Nephron progenitor cell (in vitro differentiated cells): Measurements from ENCODE around the gene FCRL6.

Source experiments
- DNase-seq: peaks from one replicate; pipeline ENCODE4 v3.0.0; 2021
- H3K27ac Mint-ChIP-seq: 2 replicates; pipeline ENCODE4 v1.8.0; 2021; ENCODE audit warnings: mild to moderate bottlenecking, moderate library complexity, mixed read lengths
- H3K27me3 Mint-ChIP-seq: 2 replicates; pipeline ENCODE4 v1.8.0; 2021; ENCODE audit warnings: mild to moderate bottlenecking, low read depth, mixed read lengths; ENCODE audit not compliant: poor library complexity
- H3K36me3 Mint-ChIP-seq: 2 replicates; pipeline ENCODE4 v1.8.0; 2021; ENCODE audit warnings: low read depth, mixed read lengths
- H3K4me1 Mint-ChIP-seq: 2 replicates; pipeline ENCODE4 v1.8.0; 2021; ENCODE audit warnings: mixed read lengths
- H3K4me3 Mint-ChIP-seq: 2 replicates; pipeline ENCODE4 v1.8.0; 2021; ENCODE audit warnings: mild to moderate bottlenecking, moderate library complexity, mixed read lengths
- H3K9me3 Mint-ChIP-seq: 2 replicates; pipeline ENCODE4 v1.8.0; 2021; ENCODE audit warnings: mild to moderate bottlenecking, moderate library complexity, mixed read lengths
- TF ChIP-seq, protein P1 (sequence below): fragments of 200-600 bp; sonication (generic); IDR thresholded peaks from 2 replicates; pipeline ENCODE4 v1.5.0; 2021; ENCODE audit warnings: antibody characterized with exemption

Gene FCRL6

DNA sequence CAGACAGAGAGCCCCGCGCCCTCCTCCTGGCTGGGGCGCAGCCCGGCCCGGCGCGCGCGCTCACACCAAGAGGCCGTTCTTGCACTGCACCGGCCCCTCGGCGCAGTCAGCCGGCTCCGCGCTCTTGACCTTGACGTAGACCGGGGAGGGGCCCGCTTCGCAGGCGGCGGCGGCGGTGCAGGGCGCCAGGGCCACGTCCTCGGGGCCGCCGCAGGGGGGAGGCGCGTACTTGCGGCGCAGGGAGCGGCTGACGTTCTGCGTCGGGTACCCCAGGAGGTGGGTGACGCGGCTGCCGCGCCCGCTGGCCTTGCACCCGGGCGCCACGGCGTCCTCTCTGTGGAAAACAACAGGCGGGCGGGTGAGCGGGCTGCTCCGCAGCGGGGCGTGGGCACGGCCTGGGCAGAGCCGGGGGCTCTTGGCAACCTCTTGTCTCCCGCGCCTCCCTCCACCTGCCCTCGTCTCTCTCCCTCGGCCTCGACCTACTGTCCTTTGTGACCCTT is 52.6 kb downstream of the FCRL6 start:
- TF ChIP-seq, protein P1, sequence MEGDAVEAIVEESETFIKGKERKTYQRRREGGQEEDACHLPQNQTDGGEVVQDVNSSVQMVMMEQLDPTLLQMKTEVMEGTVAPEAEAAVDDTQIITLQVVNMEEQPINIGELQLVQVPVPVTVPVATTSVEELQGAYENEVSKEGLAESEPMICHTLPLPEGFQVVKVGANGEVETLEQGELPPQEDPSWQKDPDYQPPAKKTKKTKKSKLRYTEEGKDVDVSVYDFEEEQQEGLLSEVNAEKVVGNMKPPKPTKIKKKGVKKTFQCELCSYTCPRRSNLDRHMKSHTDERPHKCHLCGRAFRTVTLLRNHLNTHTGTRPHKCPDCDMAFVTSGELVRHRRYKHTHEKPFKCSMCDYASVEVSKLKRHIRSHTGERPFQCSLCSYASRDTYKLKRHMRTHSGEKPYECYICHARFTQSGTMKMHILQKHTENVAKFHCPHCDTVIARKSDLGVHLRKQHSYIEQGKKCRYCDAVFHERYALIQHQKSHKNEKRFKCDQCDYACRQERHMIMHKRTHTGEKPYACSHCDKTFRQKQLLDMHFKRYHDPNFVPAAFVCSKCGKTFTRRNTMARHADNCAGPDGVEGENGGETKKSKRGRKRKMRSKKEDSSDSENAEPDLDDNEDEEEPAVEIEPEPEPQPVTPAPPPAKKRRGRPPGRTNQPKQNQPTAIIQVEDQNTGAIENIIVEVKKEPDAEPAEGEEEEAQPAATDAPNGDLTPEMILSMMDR = no peak
- Mint-ChIP-seq H3K27me3 (peaks cover 92% of the 10 kb centered on the region), H3K27ac (no peak overlapping the region), H3K4me3 (peak overlapping the region; percentile 71), H3K9me3 (no peaks in the 10 kb centered on the region), H3K4me1 (peaks cover 13% of the 10 kb centered on the region), H3K36me3 (no peaks in the 10 kb centered on the region)
- DNase-seq = peak; percentile 83

DNA sequence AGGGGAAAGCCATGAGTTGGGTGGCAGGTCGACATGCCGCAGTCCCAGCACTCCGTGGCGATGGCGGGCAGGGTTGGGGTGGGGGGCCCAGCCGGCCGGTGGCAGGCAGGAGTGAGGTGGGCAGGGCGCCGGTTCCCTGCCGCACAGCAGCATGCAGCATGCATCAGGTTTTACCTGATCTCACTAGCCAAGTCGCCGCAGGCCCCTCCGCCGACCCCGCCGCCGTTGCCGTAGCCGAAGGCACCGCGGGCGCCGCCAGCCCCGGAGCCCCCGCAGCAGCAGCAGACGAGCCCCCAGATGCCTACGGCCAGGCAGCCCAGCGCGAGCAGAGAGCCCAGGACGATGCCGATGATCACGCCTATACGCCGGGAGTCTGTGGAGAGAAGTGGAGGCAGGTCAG is 53.5 kb downstream of the FCRL6 start:
- peaks cover 13% of the 10 kb centered on the region for H3K4me1 Mint-ChIP-seq
- H3K27ac Mint-ChIP-seq = no peak overlapping the region
- no peak for DNase-seq
- no peaks in the 10 kb centered on the region for H3K9me3 Mint-ChIP-seq
- H3K27me3 Mint-ChIP-seq = peaks cover 87% of the 10 kb centered on the region
- peak overlapping the region; percentile 12 for H3K4me3 Mint-ChIP-seq
- H3K36me3 Mint-ChIP-seq = no peaks in the 10 kb centered on the region
- TF ChIP-seq, protein P1 = no peak

GRCh38 chr1:159856576-159856975 is 54.4 kb downstream of the FCRL6 start:
- TF ChIP-seq, protein P1 = no peak
- Mint-ChIP-seq H3K36me3 (no peaks in the 10 kb centered on the region), H3K27ac (no peak overlapping the region), H3K9me3 (no peaks in the 10 kb centered on the region), H3K4me3 (peak overlapping the region; percentile 33), H3K27me3 (peaks cover 87% of the 10 kb centered on the region), H3K4me1 (peaks cover 13% of the 10 kb centered on the region)
- no peak for DNase-seq

- no peaks in the 10 kb centered on the region for H3K36me3 Mint-ChIP-seq
- no peak overlapping the region for H3K4me3 Mint-ChIP-seq
- no peaks in the 10 kb centered on the region for H3K9me3 Mint-ChIP-seq
- no peak overlapping the region for H3K27ac Mint-ChIP-seq
- peaks cover 13% of the 10 kb centered on the region for H3K4me1 Mint-ChIP-seq
- DNase-seq = no peak
- TF ChIP-seq, protein P1 = no peak
- peaks cover 80% of the 10 kb centered on the region for H3K27me3 Mint-ChIP-seq
These were observed 55.7 kb downstream of the FCRL6 start for GRCh38 chr1:159857889-159858288.

GRCh38 chr1:159859767-159860322 is 57.7 kb downstream of the FCRL6 start:
- H3K36me3 Mint-ChIP-seq = no peaks in the 10 kb centered on the region
- peaks cover 70% of the 10 kb centered on the region for H3K27me3 Mint-ChIP-seq
- H3K27ac Mint-ChIP-seq = no peak overlapping the region
- H3K4me3 Mint-ChIP-seq = no peak overlapping the region
- no peak for DNase-seq
- TF ChIP-seq, protein P1 = no peak
- no peaks in the 10 kb centered on the region for H3K9me3 Mint-ChIP-seq
- H3K4me1 Mint-ChIP-seq = peaks cover 5% of the 10 kb centered on the region

- DNase-seq = no peak
- H3K27ac Mint-ChIP-seq = no peak overlapping the region
- no peak overlapping the region for H3K4me3 Mint-ChIP-seq
- H3K9me3 Mint-ChIP-seq = no peaks in the 10 kb centered on the region
- H3K27me3 Mint-ChIP-seq = peaks cover 63% of the 10 kb centered on the region
- peaks cover under 1% of the 10 kb centered on the region for H3K4me1 Mint-ChIP-seq
- TF ChIP-seq, protein P1 = no peak
- no peaks in the 10 kb centered on the region for H3K36me3 Mint-ChIP-seq
These were observed 58.3 kb downstream of the FCRL6 start for GRCh38 chr1:159860456-159860855.
